ENCODE measurements around the gene PSMG1.

DNA sequence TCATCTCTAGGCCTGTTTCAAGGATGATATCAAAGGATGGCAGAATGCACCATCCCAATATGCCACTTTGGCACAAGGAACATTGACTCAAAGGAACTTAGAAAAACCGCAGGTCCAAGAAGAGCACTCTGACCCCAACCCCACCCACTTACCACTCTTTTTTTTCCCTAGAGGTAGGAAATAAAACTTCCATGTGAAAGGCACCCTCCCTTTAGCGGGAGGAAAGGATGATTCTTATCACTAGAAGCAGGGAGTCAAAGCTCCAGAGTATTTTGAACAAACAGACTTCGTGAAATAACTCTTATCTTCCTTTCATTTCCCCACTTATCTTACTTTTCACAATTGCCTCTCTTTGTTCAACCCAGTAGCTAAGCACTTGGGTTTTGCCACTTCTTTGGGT lies 22.2 kb downstream of the PSMG1 start:
- TF ChIP-seq, protein P1, sequence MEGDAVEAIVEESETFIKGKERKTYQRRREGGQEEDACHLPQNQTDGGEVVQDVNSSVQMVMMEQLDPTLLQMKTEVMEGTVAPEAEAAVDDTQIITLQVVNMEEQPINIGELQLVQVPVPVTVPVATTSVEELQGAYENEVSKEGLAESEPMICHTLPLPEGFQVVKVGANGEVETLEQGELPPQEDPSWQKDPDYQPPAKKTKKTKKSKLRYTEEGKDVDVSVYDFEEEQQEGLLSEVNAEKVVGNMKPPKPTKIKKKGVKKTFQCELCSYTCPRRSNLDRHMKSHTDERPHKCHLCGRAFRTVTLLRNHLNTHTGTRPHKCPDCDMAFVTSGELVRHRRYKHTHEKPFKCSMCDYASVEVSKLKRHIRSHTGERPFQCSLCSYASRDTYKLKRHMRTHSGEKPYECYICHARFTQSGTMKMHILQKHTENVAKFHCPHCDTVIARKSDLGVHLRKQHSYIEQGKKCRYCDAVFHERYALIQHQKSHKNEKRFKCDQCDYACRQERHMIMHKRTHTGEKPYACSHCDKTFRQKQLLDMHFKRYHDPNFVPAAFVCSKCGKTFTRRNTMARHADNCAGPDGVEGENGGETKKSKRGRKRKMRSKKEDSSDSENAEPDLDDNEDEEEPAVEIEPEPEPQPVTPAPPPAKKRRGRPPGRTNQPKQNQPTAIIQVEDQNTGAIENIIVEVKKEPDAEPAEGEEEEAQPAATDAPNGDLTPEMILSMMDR (IDR thresholded peaks at IDR 0.05): no peak
- TF ChIP-seq POLR2AphosphoS5 (IDR thresholded peaks at IDR 0.05) (no peak), POLR2A (IDR thresholded peaks at IDR 0.05) (no peak), EP300 (IDR thresholded peaks at IDR 0.05) (no peak)
